ENCODE data around the gene TTC7B.

DNA sequence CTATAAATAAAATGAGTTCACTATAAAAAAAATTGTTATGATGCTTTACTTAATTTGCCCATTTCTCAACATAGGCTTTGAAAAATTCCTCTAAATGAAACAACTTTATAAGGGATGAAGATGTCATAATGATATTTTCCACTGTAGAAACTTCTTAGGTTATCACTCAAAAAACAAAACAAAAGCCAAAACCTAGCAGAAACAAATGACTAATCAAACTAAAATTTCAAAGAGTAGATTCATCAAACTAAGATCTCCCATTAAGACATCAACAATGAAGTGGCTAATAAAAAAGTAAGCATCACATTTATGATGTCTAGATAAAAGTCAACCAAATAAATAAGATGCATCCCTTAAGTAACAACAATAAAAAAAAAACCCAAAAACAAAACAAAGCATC, 36.9 kb upstream of the TTC7B start:
- TF ChIP-seq EZH2phosphoT487 (IDR thresholded peaks at IDR 0.05; ENCODE audit: insufficient read depth, low read depth), result no peak
- TF ChIP-seq EZH2 (IDR thresholded peaks at IDR 0.05; ENCODE audit: insufficient read depth, poor library complexity, severe bottlenecking), result no peak
